ENCODE measurements around the gene GLT1D1.

GRCh38 chr12:128906485-128907137, 53.3 kb downstream of the GLT1D1 start:
- TF ChIP-seq CTCF (conservative IDR thresholded peaks at IDR 0.05; ENCODE audit: low read depth, low read length) (no peak), EZH2 (IDR thresholded peaks at IDR 0.05; ENCODE audit: low read length, unreplicated experiment) (no peak)

Data from PC-3 (cell line).